ENCODE data around the gene PCTP.

PCTP gene

GRCh38 chr17:55742272-55743102 lies 8.4 kb upstream of the PCTP start:
- Histone ChIP-seq H3F3A (ENCODE audit: insufficient read depth, low read length) (no peaks in the 10 kb centered on the region), H3K9me2 (ENCODE audit: low read depth, low read length) (no peaks in the 10 kb centered on the region), H3K27me3 (ENCODE audit: insufficient read depth, low read length) (no peaks in the 10 kb centered on the region), H3K4me2 (ENCODE audit: low read length) (peak overlapping the region; percentile 25), H3K36me3 (ENCODE audit: insufficient read depth, low read length) (no peaks in the 10 kb centered on the region), H3K9ac (ENCODE audit: low read length) (no peak overlapping the region), H3K27ac (ENCODE audit: low read depth, low read length, poor library complexity, severe bottlenecking) (no peak overlapping the region), H3K9me3 (ENCODE audit: low read length) (no peaks in the 10 kb centered on the region), H2AFZ (ENCODE audit: low read length) (no peak overlapping the region), H4K20me1 (ENCODE audit: insufficient read depth, low read length) (no peaks in the 10 kb centered on the region), H3K79me2 (ENCODE audit: insufficient read depth, low read length) (no peaks in the 10 kb centered on the region), H3K4me3 (ENCODE audit: low read depth, low read length, poor library complexity, severe bottlenecking) (no peak overlapping the region), H3K4me1 (ENCODE audit: insufficient read depth, low read length, severe bottlenecking) (peaks cover 8% of the 10 kb centered on the region)
- TF ChIP-seq EZH2 (IDR thresholded peaks at IDR 0.05; ENCODE audit: borderline replicate concordance, low read length) (no peak), CTCF (IDR thresholded peaks at IDR 0.05; ENCODE audit: low read length) (peak; percentile 24; the same call in 1 of the 2 replicates)

- Histone ChIP-seq H3K4me2 (ENCODE audit: low read length) (peak overlapping the region; percentile 25; the same call in 1 of the 2 replicates), H3K9me3 (ENCODE audit: low read length) (no peaks in the 10 kb centered on the region), H3K79me2 (ENCODE audit: insufficient read depth, low read length) (no peaks in the 10 kb centered on the region), H3K9ac (ENCODE audit: low read length) (no peak overlapping the region), H3F3A (ENCODE audit: insufficient read depth, low read length) (no peaks in the 10 kb centered on the region), H3K4me1 (ENCODE audit: insufficient read depth, low read length, severe bottlenecking) (peaks cover 8% of the 10 kb centered on the region), H4K20me1 (ENCODE audit: insufficient read depth, low read length) (no peaks in the 10 kb centered on the region), H2AFZ (ENCODE audit: low read length) (no peak overlapping the region), H3K27ac (ENCODE audit: low read depth, low read length, poor library complexity, severe bottlenecking) (no peak overlapping the region), H3K4me3 (ENCODE audit: low read depth, low read length, poor library complexity, severe bottlenecking) (no peak overlapping the region), H3K9me2 (ENCODE audit: low read depth, low read length) (no peaks in the 10 kb centered on the region), H3K36me3 (ENCODE audit: insufficient read depth, low read length) (no peaks in the 10 kb centered on the region), H3K27me3 (ENCODE audit: insufficient read depth, low read length) (no peaks in the 10 kb centered on the region)
- TF ChIP-seq CTCF (IDR thresholded peaks at IDR 0.05; ENCODE audit: low read length) (no peak), EZH2 (IDR thresholded peaks at IDR 0.05; ENCODE audit: borderline replicate concordance, low read length) (no peak)
Observed at GRCh38 chr17:55743103-55743679, 7.7 kb upstream of the PCTP start.

- Histone ChIP-seq H3F3A (ENCODE audit: insufficient read depth, low read length) (no peaks in the 10 kb centered on the region), H3K9me3 (ENCODE audit: low read length) (no peaks in the 10 kb centered on the region), H3K27ac (ENCODE audit: low read depth, low read length, poor library complexity, severe bottlenecking) (no peak overlapping the region), H4K20me1 (ENCODE audit: insufficient read depth, low read length) (no peaks in the 10 kb centered on the region), H3K27me3 (ENCODE audit: insufficient read depth, low read length) (no peaks in the 10 kb centered on the region), H3K79me2 (ENCODE audit: insufficient read depth, low read length) (no peaks in the 10 kb centered on the region), H3K9me2 (ENCODE audit: low read depth, low read length) (no peaks in the 10 kb centered on the region), H3K36me3 (ENCODE audit: insufficient read depth, low read length) (no peaks in the 10 kb centered on the region), H3K4me3 (ENCODE audit: low read depth, low read length, poor library complexity, severe bottlenecking) (no peak overlapping the region), H3K9ac (ENCODE audit: low read length) (no peak overlapping the region), H3K4me1 (ENCODE audit: insufficient read depth, low read length, severe bottlenecking) (peaks cover 8% of the 10 kb centered on the region), H3K4me2 (ENCODE audit: low read length) (no peak overlapping the region), H2AFZ (ENCODE audit: low read length) (no peak overlapping the region)
- TF ChIP-seq EZH2 (IDR thresholded peaks at IDR 0.05; ENCODE audit: borderline replicate concordance, low read length): no peak
- TF ChIP-seq CTCF (IDR thresholded peaks at IDR 0.05; ENCODE audit: low read length): no peak
Observed at GRCh38 chr17:55745258-55745657, 5.6 kb upstream of the PCTP start.

All from OCI-LY1 (cell line).